Peyer's patch (tissue), 4 donors: ENCODE data around the gene ARHGAP26.

ENCODE experiments used
- POLR2A ChIP-seq, 2 donors: fragments of 450-650 bp; IDR thresholded peaks; one replicate each; pipeline ENCODE4 v1.5.1; 2017; ENCODE audit warnings: antibody characterized with exemption in 2 of 2, mild to moderate bottlenecking in 2 of 2, moderate library complexity in 2 of 2
- TF ChIP-seq, protein P1 (sequence below), 6 experiments: fragments of 450-650 bp in 4 of 6; fragments of 200-600 bp in 2 of 6; sonication (generic) in 1 of 6; IDR thresholded peaks; one replicate each; pipeline ENCODE4 v1.5.1; 2017 to 2019; ENCODE audit warnings: antibody characterized with exemption in 6 of 6, mild to moderate bottlenecking in 3 of 6, moderate library complexity in 1 of 6

- no peak for TF ChIP-seq POLR2A (IDR thresholded peaks at IDR 0.05)
- TF ChIP-seq, protein P1, sequence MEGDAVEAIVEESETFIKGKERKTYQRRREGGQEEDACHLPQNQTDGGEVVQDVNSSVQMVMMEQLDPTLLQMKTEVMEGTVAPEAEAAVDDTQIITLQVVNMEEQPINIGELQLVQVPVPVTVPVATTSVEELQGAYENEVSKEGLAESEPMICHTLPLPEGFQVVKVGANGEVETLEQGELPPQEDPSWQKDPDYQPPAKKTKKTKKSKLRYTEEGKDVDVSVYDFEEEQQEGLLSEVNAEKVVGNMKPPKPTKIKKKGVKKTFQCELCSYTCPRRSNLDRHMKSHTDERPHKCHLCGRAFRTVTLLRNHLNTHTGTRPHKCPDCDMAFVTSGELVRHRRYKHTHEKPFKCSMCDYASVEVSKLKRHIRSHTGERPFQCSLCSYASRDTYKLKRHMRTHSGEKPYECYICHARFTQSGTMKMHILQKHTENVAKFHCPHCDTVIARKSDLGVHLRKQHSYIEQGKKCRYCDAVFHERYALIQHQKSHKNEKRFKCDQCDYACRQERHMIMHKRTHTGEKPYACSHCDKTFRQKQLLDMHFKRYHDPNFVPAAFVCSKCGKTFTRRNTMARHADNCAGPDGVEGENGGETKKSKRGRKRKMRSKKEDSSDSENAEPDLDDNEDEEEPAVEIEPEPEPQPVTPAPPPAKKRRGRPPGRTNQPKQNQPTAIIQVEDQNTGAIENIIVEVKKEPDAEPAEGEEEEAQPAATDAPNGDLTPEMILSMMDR (IDR thresholded peaks at IDR 0.05) = no peak
Measured at GRCh38 chr5:142833517-142834449, 63.6 kb downstream of the ARHGAP26 start.
